PC-3 (cell line): ENCODE measurements around the gene TXNDC17. TPM values are rescaled to one million over a fixed set of nuclear protein-coding genes. Genes with fewer than 3 reads are reported as not detected.

Experiments used
- microRNA-seq: library from miRNA; unstranded; fragments of <30 nt; microRNA quantifications from one replicate; pipeline ENCODE4 v1.1.0, GENCODE V29; 2020; ENCODE audit not compliant: unreplicated experiment
- total RNA-seq: library from RNA; depleted of rRNA; stranded (reverse); fragments of >200 nt; gene quantifications from 2 replicates; pipeline ENCODE4 v1.2.3, GENCODE V29; 2014; rRNA removed

TXNDC17 gene
- total RNA-seq, 1 experiment from 2014 or later, result 248 TPM

Small RNA genes within 50 kb of the gene (microRNA-seq; reads per million reads assigned to microRNA genes)
- gene MIR4520-1 (not detected), gene MIR4520-2 (not detected)

Other genes with a start within 250 kb of the TXNDC17 start
- gene AIPL1, start 205.9 kb upstream of the TXNDC17 start, total RNA-seq, result not detected in 2 replicates
- gene PIMREG, start 196.6 kb upstream of the TXNDC17 start, total RNA-seq, result 67.6 and 88.6 TPM in 2 replicates
- 7.1 and 9.7 TPM in 2 replicates for gene PITPNM3, start 84.5 kb upstream of the TXNDC17 start, total RNA-seq
- 6.9 and 7.3 TPM in 2 replicates for gene KIAA0753, start 349 bp upstream of the TXNDC17 start, total RNA-seq
- 18.8 and 19.1 TPM in 2 replicates for gene MED31, start 10.5 kb downstream of the TXNDC17 start, total RNA-seq
- 0.15 TPM in 1 of 2 replicates, not detected in the other for gene C17orf100, start 10.7 kb downstream of the TXNDC17 start, total RNA-seq
- not detected in 2 replicates for gene SLC13A5, start 72.3 kb downstream of the TXNDC17 start, total RNA-seq
- gene XAF1, start 115.0 kb downstream of the TXNDC17 start, total RNA-seq, result not detected in 2 replicates
- gene FBXO39, start 135.2 kb downstream of the TXNDC17 start, total RNA-seq, result not detected in 2 replicates
- not detected in 2 replicates for gene TEKT1, start 190.7 kb downstream of the TXNDC17 start, total RNA-seq